22Rv1 (cell line): Measurements from ENCODE around the gene STAT5B.

Experiments
- CTCF ChIP-seq: fragments of 450-650 bp; IDR thresholded peaks from 2 replicates; pipeline ENCODE4 v1.5.1; 2017; ENCODE audit warnings: mild to moderate bottlenecking
- ZFX ChIP-seq: fragments of 450-650 bp; IDR thresholded peaks from 2 replicates; pipeline ENCODE4 v1.6.1; 2017; ENCODE audit warnings: antibody characterized with exemption, borderline replicate concordance

- TF ChIP-seq ZFX = no peak
- no peak for TF ChIP-seq CTCF
These were observed 35.2 kb upstream of the STAT5B start for GRCh38 chr17:42311240-42312034.
